ENCODE results near the gene DLG5.

Gene DLG5

DNA sequence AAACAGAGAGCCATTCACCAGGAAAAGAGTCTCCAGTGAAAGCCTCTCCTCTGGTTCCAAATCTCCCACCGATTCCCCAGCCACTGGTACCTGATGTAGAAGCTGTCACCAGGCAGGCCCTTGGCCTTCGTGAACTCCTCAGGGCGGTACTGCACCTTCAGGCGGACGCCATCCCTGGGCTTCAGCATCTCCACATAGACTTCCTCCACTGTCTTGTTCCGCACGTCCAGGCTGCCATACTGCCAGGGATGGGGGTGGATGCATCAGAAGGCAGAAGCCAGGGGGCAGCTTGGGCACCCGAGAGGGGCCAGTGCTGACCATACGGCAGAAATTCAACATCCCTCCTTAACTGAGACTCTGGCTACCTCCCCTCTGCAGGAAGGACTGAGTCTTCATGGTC is 118.8 kb downstream of the DLG5 start:
- TF ChIP-seq CEBPB (IDR thresholded peaks at IDR 0.05): no peak
- no peak for TF ChIP-seq EP300 (IDR thresholded peaks at IDR 0.05; ENCODE audit: borderline replicate concordance)
- TF ChIP-seq, protein P1, sequence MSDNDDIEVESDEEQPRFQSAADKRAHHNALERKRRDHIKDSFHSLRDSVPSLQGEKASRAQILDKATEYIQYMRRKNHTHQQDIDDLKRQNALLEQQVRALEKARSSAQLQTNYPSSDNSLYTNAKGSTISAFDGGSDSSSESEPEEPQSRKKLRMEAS (IDR thresholded peaks at IDR 0.05): no peak
- no peak for TF ChIP-seq ZBTB7A (IDR thresholded peaks at IDR 0.05; ENCODE audit: low read depth)
- TF ChIP-seq CREB1 (IDR thresholded peaks at IDR 0.05; ENCODE audit: low read depth): no peak
- TF ChIP-seq YY1 (IDR thresholded peaks at IDR 0.05; ENCODE audit: low read depth): no peak
- TF ChIP-seq REST (IDR thresholded peaks at IDR 0.05; ENCODE audit: low read depth): no peak
- no peak for TF ChIP-seq EGR1 (IDR thresholded peaks at IDR 0.05)
- no peak for TF ChIP-seq RAD21 (IDR thresholded peaks at IDR 0.05; ENCODE audit: low read depth)
- TF ChIP-seq FOXM1 (IDR thresholded peaks at IDR 0.05; ENCODE audit: borderline replicate concordance, low read depth): no peak
- no peak for TF ChIP-seq USF1 (IDR thresholded peaks at IDR 0.05)
- no peak for TF ChIP-seq TCF12 (IDR thresholded peaks at IDR 0.05; ENCODE audit: low read depth)

- TF ChIP-seq NFIC (IDR thresholded peaks at IDR 0.05) (no peak), RAD21 (IDR thresholded peaks at IDR 0.05; ENCODE audit: low read depth) (no peak), USF1 (IDR thresholded peaks at IDR 0.05) (no peak), FOXM1 (IDR thresholded peaks at IDR 0.05; ENCODE audit: borderline replicate concordance, low read depth) (no peak), TCF12 (IDR thresholded peaks at IDR 0.05; ENCODE audit: low read depth) (no peak), ZBTB7A (IDR thresholded peaks at IDR 0.05; ENCODE audit: low read depth) (no peak), TEAD4 (IDR thresholded peaks at IDR 0.05) (no peak), CEBPB (IDR thresholded peaks at IDR 0.05) (no peak), EP300 (IDR thresholded peaks at IDR 0.05; ENCODE audit: borderline replicate concordance) (no peak), REST (IDR thresholded peaks at IDR 0.05; ENCODE audit: low read depth) (no peak), TAF1 (IDR thresholded peaks at IDR 0.05; ENCODE audit: low read depth) (no peak), YY1 (IDR thresholded peaks at IDR 0.05; ENCODE audit: low read depth) (no peak), CREB1 (IDR thresholded peaks at IDR 0.05; ENCODE audit: low read depth) (no peak), EGR1 (IDR thresholded peaks at IDR 0.05) (no peak)
- TF ChIP-seq, protein P1 (IDR thresholded peaks at IDR 0.05): no peak
Observed at GRCh38 chr10:77806511-77807157, 119.9 kb downstream of the DLG5 start.

DNA sequence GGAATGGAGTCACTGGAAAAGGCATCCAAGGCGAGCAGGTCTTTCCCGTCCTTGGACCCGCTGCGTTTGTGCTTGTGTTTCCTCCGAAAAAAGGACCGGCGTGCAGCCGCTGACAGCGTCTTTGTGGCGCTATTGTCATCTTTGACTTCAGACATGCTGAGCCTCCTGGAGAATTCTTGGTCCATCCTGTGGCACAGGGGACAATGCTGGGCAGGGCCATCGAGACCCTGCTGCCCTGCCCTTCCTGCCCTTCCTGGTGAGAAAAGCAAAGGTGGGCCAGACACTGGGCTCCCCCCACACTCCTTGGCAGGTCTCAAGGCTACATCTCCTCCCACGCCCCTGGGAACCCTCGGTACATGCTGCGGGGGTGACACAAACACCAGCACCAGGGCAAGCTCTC is 120.9 kb downstream of the DLG5 start:
- TF ChIP-seq NFIC (IDR thresholded peaks at IDR 0.05) (no peak), TCF12 (IDR thresholded peaks at IDR 0.05; ENCODE audit: low read depth) (no peak), CREB1 (IDR thresholded peaks at IDR 0.05; ENCODE audit: low read depth) (no peak), EGR1 (IDR thresholded peaks at IDR 0.05) (no peak), ZBTB7A (IDR thresholded peaks at IDR 0.05; ENCODE audit: low read depth) (no peak), REST (IDR thresholded peaks at IDR 0.05; ENCODE audit: low read depth) (no peak), CEBPB (IDR thresholded peaks at IDR 0.05) (no peak), EP300 (IDR thresholded peaks at IDR 0.05; ENCODE audit: borderline replicate concordance) (no peak), TAF1 (IDR thresholded peaks at IDR 0.05; ENCODE audit: low read depth) (no peak), USF1 (IDR thresholded peaks at IDR 0.05) (no peak), YY1 (IDR thresholded peaks at IDR 0.05; ENCODE audit: low read depth) (no peak), TEAD4 (IDR thresholded peaks at IDR 0.05) (no peak), RAD21 (IDR thresholded peaks at IDR 0.05; ENCODE audit: low read depth) (no peak), FOXM1 (IDR thresholded peaks at IDR 0.05; ENCODE audit: borderline replicate concordance, low read depth) (no peak)
- TF ChIP-seq, protein P1 (IDR thresholded peaks at IDR 0.05): no peak
